Measurements from ENCODE around the gene CALHM5. TPM values are rescaled to one million over a fixed set of nuclear protein-coding genes. Genes with fewer than 3 reads are reported as not detected.

CALHM5 gene
- total RNA-seq, 1 experiment from 2014 or later: not detected

GRCh38 chr6:116568111-116568510, 56.7 kb downstream of the CALHM5 start:
- no peak for DNase-seq
- Histone ChIP-seq H3F3A (ENCODE audit: low read length, unreplicated experiment) (no peaks in the 10 kb centered on the region), H3K36me3 (ENCODE audit: low read depth, low read length) (no peaks in the 10 kb centered on the region), H2AFZ (ENCODE audit: low read length) (no peak overlapping the region), H3K9me2 (replicated peaks; ENCODE audit: low read length) (no peaks in the 10 kb centered on the region), H3K9ac (ENCODE audit: low read length) (no peak overlapping the region), H4K20me1 (ENCODE audit: low read length) (0 out of 2 replicates have a peak, but pooled peaks cover 3% of the 10 kb centered on the region), H3K9me3 (ENCODE audit: low read length) (no peaks in the 10 kb centered on the region), H3K4me3 (ENCODE audit: low read length) (no peak overlapping the region), H3K79me2 (ENCODE audit: low read length) (peaks cover 32% of the 10 kb centered on the region), H3K4me2 (ENCODE audit: low read length) (no peak overlapping the region), H3K4me1 (ENCODE audit: insufficient read depth, low read length) (peaks cover 13% of the 10 kb centered on the region), H3K27me3 (ENCODE audit: low read length) (no peaks in the 10 kb centered on the region), H3K27ac (ENCODE audit: low read length) (no peak overlapping the region)
- ChIA-PET POLR2A (ENCODE audit: unreplicated experiment) (no interaction called here), CTCF (no interaction called here)
- BruUV-seq (replicated peaks): no TSS peak
- no peak for ATAC-seq
- intact Hi-C loops (cut with micrococcal nuclease): no loop called here
- no peak for TF ChIP-seq EZH2phosphoT487 (IDR thresholded peaks at IDR 0.05; ENCODE audit: borderline replicate concordance, low read length)
- TF ChIP-seq EZH2 (IDR thresholded peaks at IDR 0.05; ENCODE audit: low read length, unreplicated experiment): no peak
- TF ChIP-seq CTCF (conservative IDR thresholded peaks at IDR 0.05; ENCODE audit: low read depth, low read length): no peak

DNA sequence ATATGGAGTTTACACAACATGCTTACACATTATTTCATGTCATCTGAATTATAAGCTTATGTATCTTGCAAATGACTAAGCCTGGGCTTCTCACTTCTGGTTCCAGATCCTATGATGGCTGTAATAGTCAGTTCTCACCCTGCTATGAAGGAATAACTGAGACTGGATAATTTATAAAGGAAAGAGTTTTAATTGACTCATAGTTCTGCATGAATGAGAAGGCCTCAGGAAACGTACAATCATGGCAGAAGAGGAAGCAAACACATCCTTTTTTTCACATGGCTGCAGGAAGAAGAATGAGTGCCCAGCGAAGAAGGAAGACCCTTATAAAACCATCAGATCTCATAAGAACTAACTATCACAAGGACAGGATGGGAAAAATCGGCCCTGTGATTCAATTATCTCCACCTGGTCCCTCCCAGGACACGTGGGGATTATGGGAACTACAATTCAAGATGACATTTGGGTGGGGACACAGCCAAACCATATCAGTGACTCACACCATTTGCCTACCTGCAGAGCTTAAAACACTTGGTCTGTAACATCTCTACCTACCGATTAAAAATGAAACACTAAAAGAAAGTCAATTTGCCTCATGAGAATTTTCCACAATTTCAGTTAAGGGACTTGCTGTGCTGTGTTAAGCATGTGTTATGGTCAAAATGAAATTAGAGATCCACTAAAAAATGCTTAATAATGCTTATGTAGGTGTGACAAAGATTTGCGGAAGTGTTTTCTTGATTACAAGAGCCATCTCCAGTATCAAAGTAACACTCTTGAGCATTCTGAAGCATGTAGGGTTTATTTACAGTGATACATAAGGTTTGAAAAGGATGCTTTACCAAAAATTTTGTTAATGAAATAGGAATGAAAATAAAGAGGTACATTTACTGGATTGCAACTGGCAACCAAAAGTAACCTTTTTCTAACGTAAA, 57.6 kb downstream of the CALHM5 start:
- intact Hi-C loops (cut with micrococcal nuclease): no loop called here
- ATAC-seq (no peak), DNase-seq (no peak)
- Histone ChIP-seq H3K4me3 (ENCODE audit: low read length) (no peak overlapping the region), H3K27ac (ENCODE audit: low read length) (no peak overlapping the region), H3K4me2 (ENCODE audit: low read length) (0 out of 2 replicates have a peak overlapping the region, but pooled peaks have one; percentile 97), H3K4me1 (ENCODE audit: insufficient read depth, low read length) (peaks cover 17% of the 10 kb centered on the region), H3K9me3 (ENCODE audit: low read length) (no peaks in the 10 kb centered on the region), H2AFZ (ENCODE audit: low read length) (no peak overlapping the region), H3K9me2 (replicated peaks; ENCODE audit: low read length) (no peaks in the 10 kb centered on the region), H3K36me3 (ENCODE audit: low read depth, low read length) (no peaks in the 10 kb centered on the region), H3K9ac (ENCODE audit: low read length) (no peak overlapping the region), H3K27me3 (ENCODE audit: low read length) (no peaks in the 10 kb centered on the region), H3F3A (ENCODE audit: low read length, unreplicated experiment) (no peaks in the 10 kb centered on the region), H4K20me1 (ENCODE audit: low read length) (0 out of 2 replicates have a peak, but pooled peaks cover 3% of the 10 kb centered on the region), H3K79me2 (ENCODE audit: low read length) (peaks cover 42% of the 10 kb centered on the region)
- TF ChIP-seq EZH2 (IDR thresholded peaks at IDR 0.05; ENCODE audit: low read length, unreplicated experiment) (no peak), CTCF (conservative IDR thresholded peaks at IDR 0.05; ENCODE audit: low read depth, low read length) (no peak)
- ChIA-PET POLR2A (ENCODE audit: unreplicated experiment) (no interaction called here), CTCF (no interaction called here)
- BruUV-seq (replicated peaks): no TSS peak

Measured in PC-3 (cell line).